SH-SY5Y (cell line): Measurements from ENCODE around the gene TMEM132C.

Source experiments
- GATA2 ChIP-seq: IDR thresholded peaks from 2 replicates; pipeline ENCODE4 v1.6.1; 2011; ENCODE audit warnings: mild to moderate bottlenecking, low read depth, low read length
- GATA3 ChIP-seq: IDR thresholded peaks from 2 replicates; pipeline ENCODE4 v1.6.1; 2011; ENCODE audit warnings: low read depth, mild to moderate bottlenecking, low read length, moderate library complexity

DNA sequence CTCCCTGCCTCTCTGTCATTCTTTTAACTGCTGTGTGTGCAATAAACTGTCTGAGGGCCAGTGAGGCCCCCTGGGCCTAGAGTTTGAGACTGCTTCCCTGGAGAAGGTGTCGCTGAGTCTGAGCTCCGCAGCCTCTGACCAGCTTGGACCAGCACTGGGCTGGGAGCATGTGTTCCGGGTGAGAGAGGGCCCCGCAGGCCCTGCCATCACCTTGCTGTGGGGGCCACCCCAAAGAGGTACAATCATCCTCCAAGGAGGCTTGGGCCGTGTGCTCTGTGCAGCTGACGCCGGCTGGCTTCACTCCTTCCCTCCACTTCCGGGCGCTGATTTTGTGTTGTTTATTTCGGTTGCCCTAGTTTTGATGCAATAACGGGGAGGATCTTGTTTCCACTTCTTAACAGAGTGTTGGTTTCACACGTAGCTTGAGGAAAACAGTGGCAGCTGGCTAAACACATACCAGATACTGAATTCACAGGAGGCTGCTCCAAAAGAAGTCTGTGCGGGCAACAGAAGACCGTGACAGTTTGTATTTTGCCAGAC is 121.6 kb downstream of the TMEM132C start:
- TF ChIP-seq GATA2 (no peak), GATA3 (no peak)
